SK-N-SH treated with all-trans-retinoic acid at 6 μM for 48 hours (cell line): ENCODE measurements around the gene LAPTM4A.

Experiments used
- ARNTL ChIP-seq: fragments of 450-650 bp; formaldehyde crosslinking; IDR thresholded peaks from 2 replicates; pipeline ENCODE4 v1.5.0; 2020; ENCODE audit warnings: low read depth, mild to moderate bottlenecking, moderate library complexity, borderline replicate concordance
- BACH2 ChIP-seq: fragments of 250-450 bp; sonication (Bioruptor Pico); IDR thresholded peaks from 2 replicates; pipeline ENCODE4 v1.9.0; 2021; ENCODE audit warnings: mild to moderate bottlenecking, borderline replicate concordance
- CREB5 ChIP-seq: fragments of 250-450 bp; sonication (Bioruptor Pico); IDR thresholded peaks from 2 replicates; pipeline ENCODE4 v1.5.1; 2020; ENCODE audit warnings: low read depth, mild to moderate bottlenecking, moderate library complexity
- ESRRG ChIP-seq: fragments of 250-450 bp; sonication (Bioruptor Pico); IDR thresholded peaks from 2 replicates; pipeline ENCODE4 v1.6.1; 2021; ENCODE audit warnings: mild to moderate bottlenecking
- ISL1 ChIP-seq: fragments of 250-450 bp; sonication (Bioruptor Pico); IDR thresholded peaks from 2 replicates; pipeline ENCODE4 v2.1.2; 2022; ENCODE audit warnings: mild to moderate bottlenecking, moderate library complexity
- OSR1 ChIP-seq: fragments of 250-450 bp; sonication (Bioruptor Pico); IDR thresholded peaks from 2 replicates; pipeline ENCODE4 v1.8.0; 2022; ENCODE audit warnings: moderate library complexity, mild to moderate bottlenecking, inconsistent platforms
- PATZ1 ChIP-seq: fragments of 250-450 bp; sonication (Bioruptor Pico); IDR thresholded peaks from 2 replicates; pipeline ENCODE4 v1.8.0; 2020; ENCODE audit warnings: mild to moderate bottlenecking, moderate library complexity, borderline replicate concordance
- PPARA ChIP-seq: fragments of 250-450 bp; sonication (Bioruptor Pico); IDR thresholded peaks from 2 replicates; pipeline ENCODE4 v1.5.0; 2020; ENCODE audit warnings: mild to moderate bottlenecking, borderline replicate concordance
- RARB ChIP-seq: fragments of 250-450 bp; sonication (Bioruptor Pico); IDR thresholded peaks from 2 replicates; pipeline ENCODE4 v1.8.0; 2021; ENCODE audit warnings: mild to moderate bottlenecking, moderate library complexity
- SNAI2 ChIP-seq: fragments of 250-450 bp; sonication (Bioruptor Pico); IDR thresholded peaks from 2 replicates; pipeline ENCODE4 v1.5.0; 2020; ENCODE audit warnings: mild to moderate bottlenecking, moderate library complexity
- TOX ChIP-seq: fragments of 250-450 bp; sonication (Bioruptor Pico); IDR thresholded peaks from 2 replicates; pipeline ENCODE4 v1.8.0; 2021; ENCODE audit warnings: mild to moderate bottlenecking, moderate library complexity, borderline replicate concordance
- ZC3H10 ChIP-seq: fragments of 250-450 bp; sonication (Bioruptor Pico); IDR thresholded peaks from 2 replicates; pipeline ENCODE4 v1.5.1; 2021; ENCODE audit warnings: mild to moderate bottlenecking, moderate library complexity
- ZNF70 ChIP-seq: fragments of 450-650 bp; formaldehyde crosslinking; IDR thresholded peaks from 2 replicates; pipeline ENCODE4 v1.5.0; 2020; ENCODE audit warnings: mild to moderate bottlenecking, moderate library complexity
- TF ChIP-seq, protein P1 (sequence below): fragments of 250-450 bp; sonication (Bioruptor Pico); IDR thresholded peaks from 2 replicates; pipeline ENCODE4 v1.5.1; 2021; ENCODE audit warnings: mild to moderate bottlenecking, moderate library complexity

GRCh38 chr2:20005067-20005627 lies 46.3 kb downstream of the LAPTM4A start:
- no peak for TF ChIP-seq BACH2 (CRISPR knock-in tag)
- no peak for TF ChIP-seq SNAI2
- no peak for TF ChIP-seq ISL1 (CRISPR knock-in tag)
- TF ChIP-seq TOX (CRISPR knock-in tag): no peak
- no peak for TF ChIP-seq PATZ1 (CRISPR knock-in tag)
- TF ChIP-seq ZNF70 (CRISPR knock-in tag): no peak; the same call in 1 of the 2 replicates
- no peak for TF ChIP-seq OSR1 (CRISPR knock-in tag)
- no peak for TF ChIP-seq CREB5 (CRISPR knock-in tag)
- no peak for TF ChIP-seq PPARA (CRISPR knock-in tag)
- no peak for TF ChIP-seq RARB (CRISPR knock-in tag)
- TF ChIP-seq, protein P1, sequence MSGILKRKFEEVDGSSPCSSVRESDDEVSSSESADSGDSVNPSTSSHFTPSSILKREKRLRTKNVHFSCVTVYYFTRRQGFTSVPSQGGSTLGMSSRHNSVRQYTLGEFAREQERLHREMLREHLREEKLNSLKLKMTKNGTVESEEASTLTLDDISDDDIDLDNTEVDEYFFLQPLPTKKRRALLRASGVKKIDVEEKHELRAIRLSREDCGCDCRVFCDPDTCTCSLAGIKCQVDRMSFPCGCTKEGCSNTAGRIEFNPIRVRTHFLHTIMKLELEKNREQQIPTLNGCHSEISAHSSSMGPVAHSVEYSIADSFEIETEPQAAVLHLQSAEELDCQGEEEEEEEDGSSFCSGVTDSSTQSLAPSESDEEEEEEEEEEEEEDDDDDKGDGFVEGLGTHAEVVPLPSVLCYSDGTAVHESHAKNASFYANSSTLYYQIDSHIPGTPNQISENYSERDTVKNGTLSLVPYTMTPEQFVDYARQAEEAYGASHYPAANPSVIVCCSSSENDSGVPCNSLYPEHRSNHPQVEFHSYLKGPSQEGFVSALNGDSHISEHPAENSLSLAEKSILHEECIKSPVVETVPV (CRISPR knock-in tag): no peak
- TF ChIP-seq ESRRG (CRISPR knock-in tag): no peak
- TF ChIP-seq ZC3H10 (CRISPR knock-in tag): no peak
- no peak for TF ChIP-seq ARNTL (CRISPR knock-in tag)
